DOHH2 (cell line): ENCODE measurements around the gene DOLK.

Experiments
- H3F3A ChIP-seq: fragments of 200-600 bp; sonication (generic), shearing (Covaris generic); 2 replicates; pipeline ENCODE4 v1.6.0; 2016; ENCODE audit warnings: antibody characterized with exemption, mild to moderate bottlenecking; ENCODE audit not compliant: control insufficient read depth, insufficient read depth
- H3K27ac ChIP-seq: fragments of 200-600 bp; sonication (generic); 2 replicates; pipeline ENCODE4 v1.5.1; 2014; ENCODE audit warnings: low read depth, mild to moderate bottlenecking, low read length, moderate library complexity
- H3K27me3 ChIP-seq: fragments of 200-600 bp; sonication (generic); 2 replicates; pipeline ENCODE4 v1.6.1; 2014; ENCODE audit warnings: mild to moderate bottlenecking, low read length, mixed read lengths; ENCODE audit not compliant: control insufficient read depth
- H3K36me3 ChIP-seq: fragments of 200-600 bp; sonication (generic); 2 replicates; pipeline ENCODE4 v1.6.1; 2014; ENCODE audit warnings: mild to moderate bottlenecking, low read length, moderate library complexity, mixed read lengths; ENCODE audit not compliant: control insufficient read depth
- H3K4me1 ChIP-seq: fragments of 200-600 bp; sonication (generic); 2 replicates; pipeline ENCODE4 v1.6.1; 2014; ENCODE audit warnings: mild to moderate bottlenecking, low read length, mixed read lengths; ENCODE audit not compliant: control insufficient read depth
- H3K4me2 ChIP-seq: fragments of 200-600 bp; sonication (generic); 2 replicates; pipeline ENCODE4 v1.6.0; 2014; ENCODE audit warnings: mild to moderate bottlenecking, low read length, moderate library complexity
- H3K4me3 ChIP-seq: fragments of 200-600 bp; sonication (generic); 2 replicates; pipeline ENCODE4 v1.5.1; 2014; ENCODE audit warnings: mild to moderate bottlenecking, low read length, mixed read lengths
- H3K79me2 ChIP-seq: fragments of 200-600 bp; sonication (generic); 2 replicates; pipeline ENCODE4 v1.6.1; 2014; ENCODE audit warnings: mild to moderate bottlenecking, low read length, mixed read lengths; ENCODE audit not compliant: control insufficient read depth
- H3K9me2 ChIP-seq: fragments of 200-600 bp; sonication (generic); replicated peaks from 2 replicates; pipeline ENCODE4 v1.6.1; 2014; ENCODE audit warnings: mild to moderate bottlenecking, low read length, mixed read lengths; ENCODE audit not compliant: control insufficient read depth
- H3K9me3 ChIP-seq: fragments of 200-600 bp; sonication (generic); 2 replicates; pipeline ENCODE4 v1.6.1; 2014; ENCODE audit warnings: antibody characterized with exemption, low read length, mixed read lengths; ENCODE audit not compliant: control insufficient read depth, insufficient read depth
- H4K20me1 ChIP-seq: fragments of 200-600 bp; sonication (generic); 2 replicates; pipeline ENCODE4 v1.6.0; 2014; ENCODE audit warnings: low read depth, mild to moderate bottlenecking, antibody characterized with exemption, low read length, moderate library complexity; ENCODE audit not compliant: control insufficient read depth, insufficient read depth
- CTCF ChIP-seq: fragments of 200-600 bp; sonication (generic); IDR thresholded peaks from one replicate; pipeline ENCODE4 v1.5.1; 2014; ENCODE audit warnings: antibody characterized with exemption, mild to moderate bottlenecking, low read depth, low read length; ENCODE audit not compliant: poor library complexity, severe bottlenecking
- EZH2phosphoT487 ChIP-seq: fragments of 200-600 bp; sonication (generic); IDR thresholded peaks from 2 replicates; pipeline ENCODE4 v1.6.1; 2017; ENCODE audit warnings: borderline replicate concordance, mild to moderate bottlenecking, antibody characterized with exemption, low read length, moderate library complexity, mixed read lengths

Gene DOLK

GRCh38 chr9:128905964-128906363, 41.4 kb downstream of the DOLK start:
- H3F3A ChIP-seq: no peaks in the 10 kb centered on the region

GRCh38 chr9:128903871-128904620, 43.4 kb downstream of the DOLK start:
- no peaks in the 10 kb centered on the region for H3K9me2 ChIP-seq
- no peaks in the 10 kb centered on the region for H4K20me1 ChIP-seq

More at GRCh38 chr9:128905964-128906363, 41.4 kb downstream of the DOLK start:
- no peaks in the 10 kb centered on the region for H3K9me2 ChIP-seq
- H3K4me3 ChIP-seq: no peak overlapping the region
- peaks cover 7% of the 10 kb centered on the region for H3K79me2 ChIP-seq
- peaks cover 20% of the 10 kb centered on the region for H3K4me1 ChIP-seq
- H3K36me3 ChIP-seq: peaks cover 30% of the 10 kb centered on the region
- H3K27me3 ChIP-seq: no peaks in the 10 kb centered on the region
- H3K4me2 ChIP-seq: no peak overlapping the region
- H3K27ac ChIP-seq: no peak overlapping the region
- TF ChIP-seq EZH2phosphoT487 (no peak), CTCF (no peak)
- H3K9me3 ChIP-seq: no peaks in the 10 kb centered on the region
- no peaks in the 10 kb centered on the region for H4K20me1 ChIP-seq

GRCh38 chr9:128903079-128903461, 44.3 kb downstream of the DOLK start:
- no peaks in the 10 kb centered on the region for H4K20me1 ChIP-seq
- H3K27ac ChIP-seq: no peak overlapping the region
- peaks cover 20% of the 10 kb centered on the region for H3K4me1 ChIP-seq
- no peak for TF ChIP-seq EZH2phosphoT487
- no peak for TF ChIP-seq CTCF
- peaks cover 7% of the 10 kb centered on the region for H3K79me2 ChIP-seq
- no peaks in the 10 kb centered on the region for H3F3A ChIP-seq
- no peaks in the 10 kb centered on the region for H3K9me3 ChIP-seq
- no peaks in the 10 kb centered on the region for H3K9me2 ChIP-seq
- H3K4me2 ChIP-seq: peak overlapping the region; percentile 64
- peaks cover 15% of the 10 kb centered on the region for H3K36me3 ChIP-seq
- no peak overlapping the region for H3K4me3 ChIP-seq
- H3K27me3 ChIP-seq: no peaks in the 10 kb centered on the region

More at GRCh38 chr9:128903871-128904620, 43.4 kb downstream of the DOLK start:
- Histone ChIP-seq H3K79me2 (peaks cover 7% of the 10 kb centered on the region), H3K27me3 (no peaks in the 10 kb centered on the region), H3K36me3 (peaks cover 21% of the 10 kb centered on the region), H3K9me3 (no peaks in the 10 kb centered on the region), H3K4me3 (no peak overlapping the region), H3K4me2 (no peak overlapping the region), H3K27ac (no peak overlapping the region), H3F3A (no peaks in the 10 kb centered on the region), H3K4me1 (peaks cover 20% of the 10 kb centered on the region)
- TF ChIP-seq EZH2phosphoT487 (no peak), CTCF (no peak)
